ENCODE results near the gene ARMC9. TPM values are rescaled to one million over a fixed set of nuclear protein-coding genes. Genes with fewer than 3 reads are reported as not detected.

ARMC9 gene
- total RNA-seq, 3 donors from 2014 or later: 10.9 to 32.2 (median 11.9) TPM

DNA sequence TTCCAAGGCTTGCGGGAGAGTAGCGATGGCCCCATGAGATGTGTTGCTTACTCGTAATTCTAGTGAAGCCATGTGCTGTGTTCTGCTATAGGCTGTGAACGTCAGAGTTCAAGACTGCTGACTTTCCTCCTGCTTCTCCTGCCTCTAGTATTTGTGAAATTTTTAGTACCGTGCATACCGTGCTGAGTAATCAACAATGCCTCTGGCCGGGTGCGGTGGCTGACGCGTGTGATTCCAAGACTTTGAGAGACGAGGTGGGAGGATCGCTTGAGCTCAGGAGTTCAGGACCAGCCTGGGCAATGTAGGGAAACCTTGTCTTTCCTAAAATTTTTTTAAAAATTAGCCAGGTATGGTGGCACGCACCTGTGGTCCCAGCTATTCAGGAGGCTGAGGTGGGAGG lies 137.2 kb downstream of the ARMC9 start:
- Histone ChIP-seq H3K36me3 (ENCODE audit: low read depth) (no peaks in the 10 kb centered on the region), H3K4me3 (no peak overlapping the region), H3K9me3 (no peaks in the 10 kb centered on the region), H3K4me1 (ENCODE audit: low read depth) (no peaks in the 10 kb centered on the region)
- ATAC-seq (no peak), DNase-seq (no peak)
- intact Hi-C loops (cut with DNase I, micrococcal nuclease): no loop called here
- TF ChIP-seq, protein P1, sequence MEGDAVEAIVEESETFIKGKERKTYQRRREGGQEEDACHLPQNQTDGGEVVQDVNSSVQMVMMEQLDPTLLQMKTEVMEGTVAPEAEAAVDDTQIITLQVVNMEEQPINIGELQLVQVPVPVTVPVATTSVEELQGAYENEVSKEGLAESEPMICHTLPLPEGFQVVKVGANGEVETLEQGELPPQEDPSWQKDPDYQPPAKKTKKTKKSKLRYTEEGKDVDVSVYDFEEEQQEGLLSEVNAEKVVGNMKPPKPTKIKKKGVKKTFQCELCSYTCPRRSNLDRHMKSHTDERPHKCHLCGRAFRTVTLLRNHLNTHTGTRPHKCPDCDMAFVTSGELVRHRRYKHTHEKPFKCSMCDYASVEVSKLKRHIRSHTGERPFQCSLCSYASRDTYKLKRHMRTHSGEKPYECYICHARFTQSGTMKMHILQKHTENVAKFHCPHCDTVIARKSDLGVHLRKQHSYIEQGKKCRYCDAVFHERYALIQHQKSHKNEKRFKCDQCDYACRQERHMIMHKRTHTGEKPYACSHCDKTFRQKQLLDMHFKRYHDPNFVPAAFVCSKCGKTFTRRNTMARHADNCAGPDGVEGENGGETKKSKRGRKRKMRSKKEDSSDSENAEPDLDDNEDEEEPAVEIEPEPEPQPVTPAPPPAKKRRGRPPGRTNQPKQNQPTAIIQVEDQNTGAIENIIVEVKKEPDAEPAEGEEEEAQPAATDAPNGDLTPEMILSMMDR (IDR thresholded peaks at IDR 0.05): no peak

DNA sequence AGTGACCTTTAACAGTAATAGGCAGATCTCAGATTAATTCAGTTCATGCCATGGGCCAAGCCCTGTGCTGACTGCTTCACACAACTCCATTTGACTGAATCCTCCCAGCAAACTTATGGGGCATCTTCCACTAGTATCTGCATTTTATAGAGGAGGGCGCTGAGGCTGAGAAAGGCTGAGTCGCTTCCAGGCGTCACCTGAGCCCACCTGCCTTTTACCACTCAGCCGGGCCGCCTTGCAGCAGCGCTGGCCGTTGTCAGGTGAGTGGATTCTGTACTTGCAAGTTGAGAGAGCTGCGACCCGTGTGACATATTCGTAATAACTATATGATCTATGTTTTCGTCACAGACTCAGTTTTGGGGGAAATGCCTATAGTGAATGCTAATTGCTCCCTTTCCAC lies 137.8 kb downstream of the ARMC9 start:
- intact Hi-C loops (cut with DNase I, micrococcal nuclease): no loop called here
- DNase-seq: no peak
- TF ChIP-seq, protein P1 (IDR thresholded peaks at IDR 0.05): no peak

DNA sequence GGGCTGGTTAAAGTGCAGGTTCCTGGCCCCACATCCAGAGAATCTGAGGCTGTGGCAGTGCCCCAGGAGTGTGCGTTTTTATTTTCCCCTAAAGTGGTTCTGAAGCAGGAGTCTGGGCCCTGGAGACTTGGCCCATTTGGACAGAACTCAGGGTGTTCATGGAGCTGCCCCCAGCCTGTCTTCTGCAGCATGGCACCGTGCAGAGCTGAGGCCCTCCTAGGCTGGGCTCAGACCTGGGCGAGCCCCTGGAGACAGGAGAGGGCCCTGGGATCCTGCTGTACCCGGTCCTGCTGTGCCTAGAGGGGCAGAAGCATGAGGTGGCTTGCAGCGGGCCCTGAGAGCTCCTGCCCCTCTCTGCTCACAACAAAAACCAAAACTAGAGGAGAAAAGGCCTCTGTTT lies 138.3 kb downstream of the ARMC9 start:
- intact Hi-C loops (cut with DNase I, micrococcal nuclease): no loop called here
- H3K4me1 ChIP-seq (ENCODE audit: low read depth): no peaks in the 10 kb centered on the region
- no peaks in the 10 kb centered on the region for H3K36me3 ChIP-seq (ENCODE audit: low read depth)
- H3K9me3 ChIP-seq: no peaks in the 10 kb centered on the region
- ATAC-seq (no peak), DNase-seq (no peak)
- TF ChIP-seq, protein P1 (IDR thresholded peaks at IDR 0.05): no peak
- H3K4me3 ChIP-seq: no peak overlapping the region

More for the DNA sequence above, 137.8 kb downstream of the ARMC9 start:
- Histone ChIP-seq H3K4me1 (ENCODE audit: low read depth) (no peaks in the 10 kb centered on the region), H3K9me3 (no peaks in the 10 kb centered on the region), H3K36me3 (ENCODE audit: low read depth) (no peaks in the 10 kb centered on the region), H3K4me3 (no peak overlapping the region)
- no peak for ATAC-seq

DNA sequence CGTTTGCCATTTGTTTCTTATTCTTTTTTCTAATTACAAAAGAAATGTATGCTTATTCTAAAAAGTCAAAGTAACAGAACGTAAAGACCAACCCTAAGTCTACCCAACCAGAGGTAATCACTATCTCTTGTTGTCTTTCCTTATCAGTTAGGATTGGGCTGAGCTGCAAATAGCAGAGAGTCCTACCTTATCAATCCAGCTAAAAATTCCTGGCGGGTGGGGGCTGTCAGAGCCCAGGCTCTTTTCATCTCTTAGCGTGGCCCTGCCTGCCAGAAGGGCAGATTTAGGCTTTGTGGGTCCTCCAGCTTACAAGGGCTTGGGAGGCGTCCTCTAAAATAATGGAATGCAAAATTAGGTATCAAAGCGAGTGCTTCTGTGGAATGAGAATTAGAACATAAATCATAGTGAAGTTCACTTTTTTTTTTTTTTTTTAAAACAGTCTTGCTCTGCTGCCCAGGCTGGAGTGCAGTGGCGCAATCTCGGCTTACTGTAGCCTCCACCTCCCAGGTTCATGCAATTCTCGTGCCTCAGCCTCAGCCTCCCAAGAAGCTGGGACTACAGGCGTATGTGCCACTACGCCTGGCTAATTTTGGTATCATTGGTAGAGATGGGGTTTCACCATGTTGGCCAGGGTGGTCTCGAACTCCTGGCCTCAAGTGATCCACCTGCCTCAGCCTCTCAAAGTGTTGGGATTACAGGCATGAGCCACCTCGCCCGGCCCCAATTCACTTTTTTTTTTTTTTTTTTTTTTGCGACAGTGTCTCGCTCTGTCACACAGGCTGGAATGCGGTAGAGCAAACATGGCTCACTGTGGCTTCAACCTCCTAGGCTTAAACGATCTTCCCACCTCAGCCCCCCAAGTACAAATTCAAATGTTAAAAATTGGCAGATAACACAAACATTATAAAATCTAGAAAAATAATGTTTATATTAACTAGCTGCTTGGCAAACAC lies 139.7 kb downstream of the ARMC9 start:
- ATAC-seq (no peak), DNase-seq (no peak)
- TF ChIP-seq, protein P1 (IDR thresholded peaks at IDR 0.05): no peak
- H3K4me1 ChIP-seq (ENCODE audit: low read depth): no peaks in the 10 kb centered on the region
- intact Hi-C loops (cut with DNase I, micrococcal nuclease): no loop called here
- no peaks in the 10 kb centered on the region for H3K9me3 ChIP-seq
- no peak overlapping the region for H3K4me3 ChIP-seq
- no peaks in the 10 kb centered on the region for H3K36me3 ChIP-seq (ENCODE audit: low read depth)

DNA sequence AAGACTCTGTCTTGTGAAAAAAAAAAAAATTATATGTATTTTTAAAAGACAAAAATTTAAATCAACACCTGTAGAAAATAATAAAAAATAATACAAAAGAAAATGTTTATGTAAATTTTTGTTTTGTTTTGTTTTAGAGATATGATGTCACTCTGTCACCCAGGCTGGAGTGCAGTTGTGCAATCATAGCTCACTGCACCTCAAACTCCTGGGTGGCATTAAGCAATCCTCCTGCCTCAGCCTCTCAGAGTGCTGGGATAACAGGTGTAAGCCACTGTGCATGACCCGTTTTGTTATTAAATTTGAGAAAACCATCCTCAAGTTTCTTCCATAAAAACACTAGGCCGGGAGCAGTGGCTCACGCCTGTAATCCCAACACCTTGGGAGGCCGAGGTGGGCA lies 140.9 kb downstream of the ARMC9 start:
- TF ChIP-seq, protein P1 (IDR thresholded peaks at IDR 0.05): no peak
- ATAC-seq: no peak
- H3K9me3 ChIP-seq: no peaks in the 10 kb centered on the region
- peaks cover 8% of the 10 kb centered on the region for H3K4me1 ChIP-seq (ENCODE audit: low read depth)
- intact Hi-C loops (cut with DNase I, micrococcal nuclease): no loop called here
- no peaks in the 10 kb centered on the region for H3K36me3 ChIP-seq (ENCODE audit: low read depth)
- H3K4me3 ChIP-seq: no peak overlapping the region
- no peak for DNase-seq
